ENCODE results near the gene DCK.

GRCh38 chr4:70945046-70945445 is 48.4 kb upstream of the DCK start:
- no peak for TF ChIP-seq MAX (IDR thresholded peaks at IDR 0.05)
- no peak for TF ChIP-seq CEBPB (IDR thresholded peaks at IDR 0.05)
- no peak for TF ChIP-seq RAD21 (IDR thresholded peaks at IDR 0.05; ENCODE audit: low read depth)
- TF ChIP-seq REST (IDR thresholded peaks at IDR 0.05; ENCODE audit: low read depth): no peak
- no peak for TF ChIP-seq YY1 (IDR thresholded peaks at IDR 0.05; ENCODE audit: low read depth)
- TF ChIP-seq EGR1 (IDR thresholded peaks at IDR 0.05): no peak
- no peak for TF ChIP-seq TAF1 (IDR thresholded peaks at IDR 0.05; ENCODE audit: low read depth)
- TF ChIP-seq FOXM1 (IDR thresholded peaks at IDR 0.05; ENCODE audit: borderline replicate concordance, low read depth): no peak
- no peak for TF ChIP-seq ZBTB7A (IDR thresholded peaks at IDR 0.05; ENCODE audit: low read depth)
- TF ChIP-seq NFIC (IDR thresholded peaks at IDR 0.05): no peak
